HepG2 (cell line): ENCODE results near the gene GPR162. TPM values are rescaled to one million over a fixed set of nuclear protein-coding genes. Genes with fewer than 3 reads are reported as not detected.

Experiments used
- AHR ChIP-seq: IDR thresholded peaks from 2 replicates; pipeline ENCODE4 v1.6.1; 2018; ENCODE audit warnings: missing genetic modification reagents, missing compliant biosample characterization
- HMG20B ChIP-seq: conservative IDR thresholded peaks from 2 replicates; pipeline ENCODE4 v1.6.1; 2016; ENCODE audit warnings: missing genetic modification reagents, missing compliant biosample characterization
- IRX3 ChIP-seq: sonication (generic); formaldehyde crosslinking; IDR thresholded peaks from 2 replicates; pipeline ENCODE4 v1.8.1; 2023; ENCODE audit warnings: mild to moderate bottlenecking, low read depth, missing genetic modification reagents, borderline replicate concordance
- KIAA2018 ChIP-seq: sonication (generic); formaldehyde crosslinking; IDR thresholded peaks from 2 replicates; pipeline ENCODE4 v1.5.0; 2020; ENCODE audit warnings: mild to moderate bottlenecking, missing genetic modification reagents, borderline replicate concordance
- LCORL ChIP-seq, 2 experiments: fragments of 450-650 bp in 1 of 2; sonication (generic) in 1 of 2; formaldehyde crosslinking in 1 of 2; IDR thresholded peaks; 2 replicates each; pipeline versions ENCODE4 v1.5.0 to v1.6.1; 2017 to 2020; ENCODE audit warnings: antibody characterized with exemption in 1 of 2, missing genetic modification reagents in 1 of 2
- RFXANK ChIP-seq: IDR thresholded peaks from 2 replicates; pipeline ENCODE4 v1.6.1; 2016
- RFXAP ChIP-seq: sonication (generic); formaldehyde crosslinking; IDR thresholded peaks from 2 replicates; pipeline ENCODE4 v1.4.0; 2020; ENCODE audit warnings: missing genetic modification reagents, borderline replicate concordance
- TEAD3 ChIP-seq: optimal IDR thresholded peaks from 2 replicates; pipeline ENCODE3; 2016; ENCODE audit warnings: borderline replicate concordance
- TGIF2 ChIP-seq: IDR thresholded peaks from 2 replicates; pipeline ENCODE4 v1.6.1; 2016; ENCODE audit warnings: control low read depth, missing compliant biosample characterization
- ZFP82 ChIP-seq: sonication (generic); formaldehyde crosslinking; IDR thresholded peaks from 2 replicates; pipeline ENCODE4 v1.5.1; 2020; ENCODE audit warnings: mild to moderate bottlenecking, missing genetic modification reagents, borderline replicate concordance
- ZNF225 ChIP-seq: sonication (generic); formaldehyde crosslinking; IDR thresholded peaks from 2 replicates; pipeline ENCODE4 v1.4.0; 2020; ENCODE audit warnings: mild to moderate bottlenecking, missing genetic modification reagents
- ZNF24 ChIP-seq: fragments of 450-650 bp; IDR thresholded peaks from 2 replicates; pipeline ENCODE4 v1.6.1; 2017; ENCODE audit warnings: antibody characterized with exemption, mild to moderate bottlenecking
- ZNF274 ChIP-seq: sonication (generic); formaldehyde crosslinking; IDR thresholded peaks from 2 replicates; pipeline ENCODE4 v1.5.1; 2020; ENCODE audit warnings: mild to moderate bottlenecking, missing genetic modification reagents
- ZNF3 ChIP-seq: IDR thresholded peaks from 2 replicates; pipeline ENCODE4 v1.7.0; 2017; ENCODE audit warnings: inconsistent platforms
- ZNF576 ChIP-seq: sonication (generic); formaldehyde crosslinking; IDR thresholded peaks from 2 replicates; pipeline ENCODE4 v1.4.0; 2020; ENCODE audit warnings: mild to moderate bottlenecking, missing genetic modification reagents
- ZNF7 ChIP-seq: IDR thresholded peaks from 2 replicates; pipeline ENCODE4 v1.6.1; 2016; ENCODE audit warnings: missing biosample characterization, missing genetic modification reagents
- ZNF775 ChIP-seq: sonication (generic); formaldehyde crosslinking; IDR thresholded peaks from 2 replicates; pipeline ENCODE4 v1.4.0; 2020; ENCODE audit warnings: missing genetic modification reagents, mild to moderate bottlenecking, moderate library complexity, borderline replicate concordance
- polyA plus RNA-seq, 8 experiments: library from polyadenylated mRNA; depleted of rRNA in 3 of 8; stranded (reverse) in 7 of 8; unstranded in 1 of 8; fragments of >200 nt; fragmentation: Illumina TruSeq in 4 of 8; extraction: Trizol in 4 of 8; gene quantifications; 2 replicates each; pipeline versions ENCODE4 v1.2.1 to v1.2.3, GENCODE V29; 2011 to 2016; ENCODE audit warnings: low read depth in 4 of 8, missing spikeins in 1 of 8, mixed read lengths in 1 of 8; ENCODE audit not compliant: insufficient read depth in 1 of 8
- total RNA-seq, 5 experiments: library from RNA; depleted of rRNA; stranded (reverse); fragments of >200 nt; fragmentation: Illumina TruSeq; extraction: Trizol; gene quantifications; 2 replicates each; pipeline ENCODE4 v1.2.3, GENCODE V29; 2016; ENCODE audit warnings: low read depth in 1 of 5
- TF ChIP-seq, protein P1 (sequence below): sonication (generic); formaldehyde crosslinking; IDR thresholded peaks from 2 replicates; pipeline ENCODE4 v1.9.0; 2021; ENCODE audit warnings: missing genetic modification reagents, borderline replicate concordance
- TF ChIP-seq, protein P2 (sequence below): sonication (generic); formaldehyde crosslinking; IDR thresholded peaks from 2 replicates; pipeline ENCODE4 v1.4.0; 2020; ENCODE audit warnings: mild to moderate bottlenecking, missing genetic modification reagents

The GPR162 gene
- total and polyA plus RNA-seq, 2 of the 13 experiments (the other 11 are each of a cell fraction or from before 2014, with no cell fraction given): 0.08 TPM; not detected in 1

- no peak for TF ChIP-seq KIAA2018 (CRISPR knock-in tag)
- no peak for TF ChIP-seq ZNF7 (CRISPR knock-in tag)
- no peak for TF ChIP-seq ZNF24
- no peak for TF ChIP-seq ZNF225 (CRISPR knock-in tag)
- no peak for TF ChIP-seq ZNF576
- TF ChIP-seq ZNF274: peak; percentile 41; the same call in 1 of the 2 replicates
- no peak for TF ChIP-seq TGIF2 (CRISPR knock-in tag)
- no peak for TF ChIP-seq AHR
- TF ChIP-seq TEAD3 (CRISPR knock-in tag): peak; percentile 90
- TF ChIP-seq LCORL (IDR thresholded peaks at IDR 0.05): no peak
- TF ChIP-seq LCORL (CRISPR knock-in tag; IDR thresholded peaks at IDR 0.05): peak; percentile 87
- TF ChIP-seq, protein P1, sequence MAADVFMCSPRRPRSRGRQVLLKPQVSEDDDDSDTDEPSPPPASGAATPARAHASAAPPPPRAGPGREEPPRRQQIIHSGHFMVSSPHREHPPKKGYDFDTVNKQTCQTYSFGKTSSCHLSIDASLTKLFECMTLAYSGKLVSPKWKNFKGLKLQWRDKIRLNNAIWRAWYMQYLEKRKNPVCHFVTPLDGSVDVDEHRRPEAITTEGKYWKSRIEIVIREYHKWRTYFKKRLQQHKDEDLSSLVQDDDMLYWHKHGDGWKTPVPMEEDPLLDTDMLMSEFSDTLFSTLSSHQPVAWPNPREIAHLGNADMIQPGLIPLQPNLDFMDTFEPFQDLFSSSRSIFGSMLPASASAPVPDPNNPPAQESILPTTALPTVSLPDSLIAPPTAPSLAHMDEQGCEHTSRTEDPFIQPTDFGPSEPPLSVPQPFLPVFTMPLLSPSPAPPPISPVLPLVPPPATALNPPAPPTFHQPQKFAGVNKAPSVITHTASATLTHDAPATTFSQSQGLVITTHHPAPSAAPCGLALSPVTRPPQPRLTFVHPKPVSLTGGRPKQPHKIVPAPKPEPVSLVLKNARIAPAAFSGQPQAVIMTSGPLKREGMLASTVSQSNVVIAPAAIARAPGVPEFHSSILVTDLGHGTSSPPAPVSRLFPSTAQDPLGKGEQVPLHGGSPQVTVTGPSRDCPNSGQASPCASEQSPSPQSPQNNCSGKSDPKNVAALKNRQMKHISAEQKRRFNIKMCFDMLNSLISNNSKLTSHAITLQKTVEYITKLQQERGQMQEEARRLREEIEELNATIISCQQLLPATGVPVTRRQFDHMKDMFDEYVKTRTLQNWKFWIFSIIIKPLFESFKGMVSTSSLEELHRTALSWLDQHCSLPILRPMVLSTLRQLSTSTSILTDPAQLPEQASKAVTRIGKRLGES (CRISPR knock-in tag): no peak
- TF ChIP-seq, protein P2, sequence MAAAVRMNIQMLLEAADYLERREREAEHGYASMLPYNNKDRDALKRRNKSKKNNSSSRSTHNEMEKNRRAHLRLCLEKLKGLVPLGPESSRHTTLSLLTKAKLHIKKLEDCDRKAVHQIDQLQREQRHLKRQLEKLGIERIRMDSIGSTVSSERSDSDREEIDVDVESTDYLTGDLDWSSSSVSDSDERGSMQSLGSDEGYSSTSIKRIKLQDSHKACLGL (CRISPR knock-in tag): no peak
- TF ChIP-seq ZFP82 (CRISPR knock-in tag): no peak
- no peak for TF ChIP-seq IRX3 (CRISPR knock-in tag)
- no peak for TF ChIP-seq ZNF3 (CRISPR knock-in tag)
- no peak for TF ChIP-seq RFXAP (CRISPR knock-in tag)
- no peak for TF ChIP-seq HMG20B
- no peak for TF ChIP-seq RFXANK (CRISPR knock-in tag)
- no peak for TF ChIP-seq ZNF775
Observed at GRCh38 chr12:6792522-6793201, 29.0 kb upstream of the GPR162 start (continued).
